Brain microvascular endothelial cell (primary cell): ENCODE data around the gene CNOT6L.
"Not testable (repeated sequence)": the region's sequence is repeated elsewhere in the genome, so short reads cannot be mapped to it uniquely, and the experiment has no call there.

ENCODE experiments used
- DNase-seq: peaks from one replicate; pipeline ENCODE4 v3.0.0-alpha.2; 2020
- H3K27ac ChIP-seq: fragments of 250-450 bp; sonication (Bioruptor Pico); 2 replicates; pipeline ENCODE4 v1.5.1; 2020; ENCODE audit warnings: mild to moderate bottlenecking, moderate library complexity
- H3K27me3 ChIP-seq: fragments of 250-450 bp; sonication (Bioruptor Pico); replicated peaks from 2 replicates; pipeline ENCODE4 v1.5.1; 2020; ENCODE audit warnings: mild to moderate bottlenecking
- H3K36me3 ChIP-seq: fragments of 250-450 bp; sonication (Bioruptor Pico); replicated peaks from 2 replicates; pipeline ENCODE4 v1.5.1; 2020; ENCODE audit warnings: mild to moderate bottlenecking
- H3K4me3 ChIP-seq: 2 replicates; pipeline ENCODE4 v1.5.1; 2011; ENCODE audit warnings: low read depth, mild to moderate bottlenecking, control low read depth, low read length, moderate library complexity
- CTCF ChIP-seq: IDR thresholded peaks from 2 replicates; pipeline ENCODE4 v1.5.1; 2011; ENCODE audit warnings: low read depth, mild to moderate bottlenecking, moderate library complexity, low read length, control low read depth, inconsistent platforms; ENCODE audit errors: missing control alignments
- in situ Hi-C: cut with HindIII; loops from 2 replicates; pipeline ENCODE4 v1.10.0; 2017; ENCODE audit warnings: low sequenced_read_pairs, low pct_ligation_motif_present

Gene CNOT6L

GRCh38 chr4:77785669-77786068, 33.5 kb downstream of the CNOT6L start:
- TF ChIP-seq CTCF, result no peak
- no peak overlapping the region for H3K4me3 ChIP-seq
- H3K27me3 ChIP-seq, result no peaks in the 10 kb centered on the region
- DNase-seq, result no peak
- in situ Hi-C loops, result no loop called here
- H3K36me3 ChIP-seq, result no peaks in the 10 kb centered on the region
- H3K27ac ChIP-seq, result no peak overlapping the region

GRCh38 chr4:77783895-77784294, 35.3 kb downstream of the CNOT6L start:
- Histone ChIP-seq H3K27me3 (no peaks in the 10 kb centered on the region), H3K4me3 (no peak overlapping the region), H3K27ac (no peak overlapping the region), H3K36me3 (no peaks in the 10 kb centered on the region)
- no peak for DNase-seq
- no peak for TF ChIP-seq CTCF
- in situ Hi-C loops, result no loop called here

GRCh38 chr4:77782102-77782835, 36.9 kb downstream of the CNOT6L start:
- no peak for TF ChIP-seq CTCF
- in situ Hi-C loops, result no loop called here

GRCh38 chr4:77780762-77781161, 38.4 kb downstream of the CNOT6L start:
- H3K27me3 ChIP-seq, DNase-seq, in situ Hi-C loops, H3K4me3 ChIP-seq, H3K36me3 ChIP-seq, H3K27ac ChIP-seq: not testable (repeated sequence)

More at GRCh38 chr4:77782102-77782835, 36.9 kb downstream of the CNOT6L start:
- Histone ChIP-seq H3K4me3 (no peak overlapping the region), H3K27me3 (no peaks in the 10 kb centered on the region), H3K27ac (no peak overlapping the region), H3K36me3 (no peaks in the 10 kb centered on the region)
- DNase-seq, result no peak

- no peak for DNase-seq
- Histone ChIP-seq H3K4me3 (no peak overlapping the region), H3K36me3 (no peaks in the 10 kb centered on the region), H3K27ac (no peak overlapping the region), H3K27me3 (no peaks in the 10 kb centered on the region)
- in situ Hi-C loops, result no loop called here
- no peak for TF ChIP-seq CTCF
Measured at GRCh38 chr4:77777135-77777807, 41.9 kb downstream of the CNOT6L start.

- DNase-seq, result no peak
- in situ Hi-C loops, result no loop called here
Measured at GRCh38 chr4:77776182-77777134, 42.7 kb downstream of the CNOT6L start.

More at GRCh38 chr4:77776182-77777134, 42.7 kb downstream of the CNOT6L start:
- TF ChIP-seq CTCF, result no peak
- Histone ChIP-seq H3K36me3 (no peaks in the 10 kb centered on the region), H3K27ac (no peak overlapping the region), H3K27me3 (no peaks in the 10 kb centered on the region), H3K4me3 (no peak overlapping the region)
